Small intestine (tissue), 7 donors: ENCODE results near the gene ENO2. TPM values are rescaled to one million over a fixed set of nuclear protein-coding genes. Genes with fewer than 3 reads are reported as not detected.
"Not testable (repeated sequence)": the region's sequence is repeated elsewhere in the genome, so short reads cannot be mapped to it uniquely, and the experiment has no call there.

Experiments used
- DNase-seq, 2 donors: peaks; one replicate each; pipeline versions ENCODE4 v3.0.0 to v3.0.0-alpha.2; 2013
- FAIRE-seq: peaks from 2 replicates; lab custom pipeline; 2012; peaks lifted over from hg19 to GRCh38; lab: Jason Lieb, UNC
- H3K27ac ChIP-seq, 3 donors: one replicate each; pipeline ENCODE4 v1.5.1; 2013; ENCODE audit warnings: low read length in 2 of 3, mild to moderate bottlenecking in 2 of 3, control low read depth in 1 of 3, inconsistent platforms in 1 of 3, low read depth in 1 of 3, moderate library complexity in 1 of 3
- H3K27me3 ChIP-seq, 3 donors: one replicate each; pipeline ENCODE4 v1.6.1; 2013; ENCODE audit warnings: low read length in 3 of 3, inconsistent platforms in 1 of 3; ENCODE audit not compliant: control insufficient read depth in 3 of 3, insufficient read depth in 3 of 3
- H3K36me3 ChIP-seq, 3 donors: one replicate each; pipeline ENCODE4 v1.6.1; 2013; ENCODE audit warnings: low read length in 3 of 3, inconsistent platforms in 1 of 3, low read depth in 1 of 3, mild to moderate bottlenecking in 1 of 3, moderate library complexity in 1 of 3; ENCODE audit not compliant: control insufficient read depth in 3 of 3, insufficient read depth in 2 of 3
- H3K4me1 ChIP-seq, 3 donors: one replicate each; pipeline ENCODE4 v1.6.1; 2013; ENCODE audit warnings: low read length in 2 of 3, inconsistent platforms in 1 of 3, low read depth in 1 of 3, mild to moderate bottlenecking in 1 of 3, moderate library complexity in 1 of 3; ENCODE audit not compliant: control insufficient read depth in 3 of 3, insufficient read depth in 2 of 3
- H3K4me3 ChIP-seq, 3 donors: one replicate each; pipeline ENCODE4 v1.5.1; 2013; ENCODE audit warnings: low read length in 3 of 3, control low read depth in 1 of 3, inconsistent platforms in 1 of 3, low read depth in 1 of 3, mild to moderate bottlenecking in 1 of 3, moderate library complexity in 1 of 3
- H3K9me3 ChIP-seq, 2 donors: one replicate each; pipeline ENCODE4 v1.6.1; 2013; ENCODE audit warnings: low read depth in 1 of 2, low read length in 1 of 2; ENCODE audit not compliant: control insufficient read depth in 2 of 2, insufficient read depth in 1 of 2
- WGBS, 3 donors: extraction: QIAGEN DNeasy Blood & Tissue Kit; methylation state at CpG; one replicate each; pipeline ENCODE4 v1.1.7; 2013; 5-methylcytosine and 5-hydroxymethylcytosine counted together
- polyA plus RNA-seq, 4 donors: library from polyadenylated mRNA; stranded (reverse) in 3 of 4; unstranded in 1 of 4; fragments of 200-250 nt in 3 of 4; fragments of 120-200 nt in 1 of 4; gene quantifications; one replicate each; pipeline versions ENCODE4 v1.2.1 to v1.2.3, GENCODE V29; 2013
- donor health status: healthy with polysubstance abuse.
- donor health status: control.
- donor health status: control.
- donor health status: Bipolar disorder and iron deficiency.
- donor health status: healthy.

The ENO2 gene
- polyA plus RNA-seq, 4 donors: 0.67 to 19.1 (median 3.1) TPM

- FAIRE-seq: no peak
- H3K4me1 ChIP-seq: peaks cover 0 to 49% (median 3%) of the 10 kb centered on the region in 3 donors
- 14 to 32% (median 15%) methylated on average over 12 of the region's 12 CpGs for WGBS, 3 donors
Observed at GRCh38 chr12:6869049-6870021, 45.0 kb upstream of the ENO2 start.

GRCh38 chr12:6870304-6870703 lies 44.1 kb upstream of the ENO2 start:
- H3K4me1 ChIP-seq: peaks cover 0 to 49% (median 3%) of the 10 kb centered on the region in 3 donors
- not testable (repeated sequence) for H3K4me3 ChIP-seq

More at GRCh38 chr12:6869049-6870021, 45.0 kb upstream of the ENO2 start:
- Histone ChIP-seq H3K36me3 (peaks cover 0 to 65% (median 6%) of the 10 kb centered on the region in 3 donors), H3K9me3 (no peaks in the 10 kb centered on the region), H3K4me3 (peak overlapping the region in 2 of 3 donors; percentile 86 to 95), H3K27me3 (no peaks in the 10 kb centered on the region), H3K27ac (peak overlapping the region; percentile 52 to 90 (median 59))
- peak; percentile 89 to 92 for DNase-seq

GRCh38 chr12:6871052-6871957 lies 43.1 kb upstream of the ENO2 start:
- Histone ChIP-seq H3K36me3 (peaks cover 0 to 51% (median 3%) of the 10 kb centered on the region in 3 donors), H3K27me3 (no peaks in the 10 kb centered on the region), H3K27ac (peak overlapping the region; percentile 22 to 94 (median 52)), H3K4me1 (peaks cover 0 to 49% (median 3%) of the 10 kb centered on the region in 3 donors), H3K9me3 (no peaks in the 10 kb centered on the region), H3K4me3 (peak overlapping the region in 2 of 3 donors; percentile 62 to 95)
- DNase-seq (peak; percentile 78 to 90), FAIRE-seq (no peak)
- WGBS, 3 donors: 46 to 66% (median 62%) methylated on average over 11 to 12 of the region's 12 CpGs

More at GRCh38 chr12:6870304-6870703, 44.1 kb upstream of the ENO2 start:
- not testable (repeated sequence) for FAIRE-seq, H3K9me3 ChIP-seq, H3K27me3 ChIP-seq, DNase-seq
- peaks cover 0 to 56% (median 3%) of the 10 kb centered on the region in 3 donors for H3K36me3 ChIP-seq
- peak overlapping the region in 1 of 3 donors; percentile 52 for H3K27ac ChIP-seq
- WGBS, 3 donors: 50 to 83% (median 59%) methylated on average over 2 to 4 of the region's 4 CpGs

- WGBS, 3 donors: 2% methylated on average over 39 to 40 of the region's 40 CpGs
- Histone ChIP-seq H3K36me3 (peaks cover 0 to 48% (median 3%) of the 10 kb centered on the region in 3 donors), H3K4me1 (peaks cover 0 to 44% (median 3%) of the 10 kb centered on the region in 3 donors), H3K4me3 (peak overlapping the region; percentile 57 to 95 (median 62)), H3K9me3 (no peaks in the 10 kb centered on the region), H3K27ac (peak overlapping the region; percentile 75 to 94 (median 83)), H3K27me3 (no peaks in the 10 kb centered on the region)
- peak; percentile 79 to 95 for DNase-seq
- FAIRE-seq: no peak
Observed at GRCh38 chr12:6872073-6873048, 42.0 kb upstream of the ENO2 start.

- DNase-seq (peak; percentile 96 to 99), FAIRE-seq (no peak)
- H3K4me3 ChIP-seq: peak within 1 kb of the TSS; percentile 59 to 95 (median 62)
- peak within 1 kb of the TSS; percentile 75 to 94 (median 83) for H3K27ac ChIP-seq
- peaks cover 0 to 41% (median 3%) of the 10 kb centered on the region in 3 donors for H3K4me1 ChIP-seq
- H3K9me3 ChIP-seq: no peaks in the 10 kb centered on the region
- H3K36me3 ChIP-seq: peaks cover 0 to 48% (median 3%) of the 10 kb centered on the region in 3 donors
- WGBS, 3 donors: 0 to 1% (median 1%) methylated on average over 46 to 66 of the region's 66 CpGs
- no peaks in the 10 kb centered on the region for H3K27me3 ChIP-seq
Observed at GRCh38 chr12:6873094-6874014, 41.0 kb upstream of the ENO2 start, which contains the start of gene SPSB2. Gene SPSB2 (minus strand): TSS chr12:6873303. CDS start chr12:6872901, 402 bp downstream.

- FAIRE-seq, H3K27me3 ChIP-seq, H3K9me3 ChIP-seq, DNase-seq: not testable (repeated sequence)
- H3K4me1 ChIP-seq: peaks cover 0 to 34% (median 3%) of the 10 kb centered on the region in 3 donors
- 48 to 62% (median 56%) methylated on average over 9 of the region's 9 CpGs for WGBS, 3 donors
- H3K4me3 ChIP-seq: peak overlapping the region in 2 of 3 donors; percentile 62 to 95
- H3K27ac ChIP-seq: peak overlapping the region in 2 of 3 donors; percentile 83 to 84
- peaks cover 0 to 41% (median 3%) of the 10 kb centered on the region in 3 donors for H3K36me3 ChIP-seq
Observed at GRCh38 chr12:6874015-6874368, 40.4 kb upstream of the ENO2 start.
